GM23338 (cell line): ENCODE data around the gene XYLT1.

Experiments
- CREB1 ChIP-seq: fragments of 250-450 bp; sonication (Bioruptor Pico); IDR thresholded peaks from 2 replicates; pipeline ENCODE4 v1.5.0; 2020; ENCODE audit warnings: low read depth, mild to moderate bottlenecking, moderate library complexity
- CTCF ChIP-seq, 2 experiments: fragments of 200-600 bp in 1 of 2; sonication (generic) in 1 of 2; conservative IDR thresholded peaks; 2 replicates each; pipeline versions ENCODE4 v1.5.1 to v1.6.1; 2016 to 2017; ENCODE audit warnings: antibody characterized with exemption in 2 of 2, low read depth in 2 of 2, mild to moderate bottlenecking in 2 of 2, moderate library complexity in 1 of 2
- EZH2 ChIP-seq: fragments of 200-600 bp; sonication (generic); IDR thresholded peaks from one replicate; pipeline ENCODE4 v1.8.0; 2017; ENCODE audit warnings: antibody characterized with exemption, mild to moderate bottlenecking, low read depth; ENCODE audit not compliant: unreplicated experiment
- POLR2AphosphoS5 ChIP-seq: IDR thresholded peaks from 2 replicates; pipeline ENCODE4 v1.6.1; 2016; ENCODE audit warnings: antibody characterized with exemption, low read depth

GRCh38 chr16:17368951-17369350, 101.8 kb downstream of the XYLT1 start:
- no peak for TF ChIP-seq CREB1 (CRISPR knock-in tag)
- TF ChIP-seq CTCF (conservative IDR thresholded peaks at IDR 0.05; ENCODE audit: low read depth in 2 of 2) = no peak
- TF ChIP-seq POLR2AphosphoS5 = no peak
- no peak for TF ChIP-seq EZH2
